HepG2 (cell line): ENCODE data around the gene PPIP5K2.

Source experiments
- FOXK2 ChIP-seq: fragments of 450-650 bp; IDR thresholded peaks from 2 replicates; pipeline ENCODE4 v1.6.1; 2016
- HMG20A ChIP-seq: IDR thresholded peaks from 2 replicates; pipeline ENCODE4 v1.6.1; 2016; ENCODE audit warnings: borderline replicate concordance
- MXI1 ChIP-seq: IDR thresholded peaks from 3 replicates; pipeline ENCODE4 v1.6.1; 2012; ENCODE audit warnings: low read depth, low read length, inconsistent platforms, borderline replicate concordance
- NR3C1 ChIP-seq: sonication (generic); formaldehyde crosslinking; IDR thresholded peaks from 2 replicates; pipeline ENCODE4 v1.4.0; 2020; ENCODE audit warnings: missing genetic modification reagents
- SP1 ChIP-seq, 2 experiments: fragments of 450-650 bp in 1 of 2; sonication (generic) in 1 of 2; formaldehyde crosslinking in 1 of 2; IDR thresholded peaks; 2 replicates each; pipeline versions ENCODE4 v1.4.0 to v1.6.1; 2016 to 2020; ENCODE audit warnings: missing genetic modification reagents in 1 of 2
- ZNF121 ChIP-seq: sonication (generic); formaldehyde crosslinking; IDR thresholded peaks from 2 replicates; pipeline ENCODE4 v1.5.0; 2020; ENCODE audit warnings: mild to moderate bottlenecking, missing genetic modification reagents
- ZNF589 ChIP-seq: sonication (generic); formaldehyde crosslinking; conservative IDR thresholded peaks from 2 replicates; pipeline ENCODE4 v1.8.0; 2022; ENCODE audit warnings: mild to moderate bottlenecking, moderate library complexity, missing genetic modification reagents

GRCh38 chr5:103122242-103122641, 2.1 kb downstream of the PPIP5K2 start:
- no peak for TF ChIP-seq HMG20A (CRISPR knock-in tag)
- no peak for TF ChIP-seq NR3C1
- TF ChIP-seq MXI1, result no peak
- TF ChIP-seq FOXK2, result no peak
- no peak for TF ChIP-seq ZNF121 (CRISPR knock-in tag)
- TF ChIP-seq ZNF589, result no peak
- TF ChIP-seq SP1 (IDR thresholded peaks at IDR 0.05), result no peak
- no peak for TF ChIP-seq SP1 (CRISPR knock-in tag; IDR thresholded peaks at IDR 0.05)
